Measurements from ENCODE around the gene KCNQ1. TPM values are rescaled to one million over a fixed set of nuclear protein-coding genes. Genes with fewer than 3 reads are reported as not detected.

The KCNQ1 gene
- total and polyA plus RNA-seq, 7 donors = 1.1 to 25.2 (median 3.8) TPM

DNA sequence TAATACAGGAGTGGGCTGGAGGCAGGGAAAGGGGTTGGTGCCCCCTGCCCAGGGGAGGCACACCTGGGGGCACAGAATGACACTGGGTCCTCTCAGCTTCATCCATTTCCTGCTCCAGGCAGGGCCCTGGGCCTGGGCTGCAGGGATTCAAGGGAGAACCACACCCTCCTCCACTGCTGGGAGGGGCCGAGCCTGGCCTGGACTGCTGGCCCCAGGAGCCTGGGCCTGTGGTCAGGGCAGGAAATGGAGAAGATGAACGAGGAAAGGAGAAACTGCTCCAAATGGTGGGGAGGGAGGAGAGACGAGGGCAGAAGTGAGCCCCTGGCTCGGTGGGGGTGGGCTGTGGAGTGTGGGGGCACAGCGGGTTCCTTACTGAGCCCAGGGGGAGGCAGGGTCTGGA is 293.1 kb downstream of the KCNQ1 start:
- WGBS, 2 donors = 46 to 63% methylated on average over 5 of the region's 5 CpGs
- H3K4me1 ChIP-seq = peaks cover 0 to 15% (median 0%) of the 10 kb centered on the region in 4 donors
- no peak overlapping the region for H3K27ac ChIP-seq
- intact Hi-C loops (cut with DNase I) = no loop called here
- H3K9me3 ChIP-seq = no peaks in the 10 kb centered on the region
- no peaks in the 10 kb centered on the region for H3K27me3 ChIP-seq
- no peak overlapping the region for H3K4me3 ChIP-seq
- H3K36me3 ChIP-seq = no peaks in the 10 kb centered on the region
- TF ChIP-seq EP300 (IDR thresholded peaks at IDR 0.05) = no peak
- no peak for TF ChIP-seq POLR2AphosphoS5 (IDR thresholded peaks at IDR 0.05)
- TF ChIP-seq POLR2A (IDR thresholded peaks at IDR 0.05) = no peak
- no peak for TF ChIP-seq CTCF (IDR thresholded peaks at IDR 0.05)
- DNase-seq = no peak

- 91% methylated on average over 14 of the region's 14 CpGs for WGBS, 2 donors
- Histone ChIP-seq H3K36me3 (no peaks in the 10 kb centered on the region), H3K27me3 (no peaks in the 10 kb centered on the region), H3K4me1 (peaks cover 0 to 15% (median 0%) of the 10 kb centered on the region in 4 donors), H3K4me3 (no peak overlapping the region), H3K27ac (no peak overlapping the region), H3K9me3 (no peaks in the 10 kb centered on the region)
- TF ChIP-seq CTCF (IDR thresholded peaks at IDR 0.05) (no peak), POLR2A (IDR thresholded peaks at IDR 0.05) (no peak), EP300 (IDR thresholded peaks at IDR 0.05) (no peak)
- no peak for DNase-seq
- intact Hi-C loops (cut with DNase I) = no loop called here
Measured at GRCh38 chr11:2738551-2739431, 294.0 kb downstream of the KCNQ1 start.

- intact Hi-C loops (cut with DNase I) = no loop called here
- H3K4me1 ChIP-seq = peaks cover 0 to 15% (median 0%) of the 10 kb centered on the region in 4 donors
- H3K9me3 ChIP-seq = no peaks in the 10 kb centered on the region
- TF ChIP-seq POLR2A (IDR thresholded peaks at IDR 0.05) (no peak), EP300 (IDR thresholded peaks at IDR 0.05) (no peak), CTCF (IDR thresholded peaks at IDR 0.05) (no peak), POLR2AphosphoS5 (IDR thresholded peaks at IDR 0.05) (no peak)
- no peaks in the 10 kb centered on the region for H3K36me3 ChIP-seq
- WGBS, 2 donors = 79 to 89% methylated on average over 18 of the region's 18 CpGs
- no peaks in the 10 kb centered on the region for H3K27me3 ChIP-seq
- no peak overlapping the region for H3K4me3 ChIP-seq
- DNase-seq = no peak
- H3K27ac ChIP-seq = no peak overlapping the region
Measured at GRCh38 chr11:2739531-2740274, 294.9 kb downstream of the KCNQ1 start.

- H3K27me3 ChIP-seq = no peaks in the 10 kb centered on the region
- H3K4me3 ChIP-seq = no peak overlapping the region
- H3K36me3 ChIP-seq = no peaks in the 10 kb centered on the region
- WGBS, 2 donors = 61 to 76% methylated on average over 17 of the region's 17 CpGs
- intact Hi-C loops (cut with DNase I) = no loop called here
- TF ChIP-seq EP300 (IDR thresholded peaks at IDR 0.05) (no peak), POLR2AphosphoS5 (IDR thresholded peaks at IDR 0.05) (no peak), CTCF (IDR thresholded peaks at IDR 0.05) (no peak), POLR2A (IDR thresholded peaks at IDR 0.05) (no peak)
- no peaks in the 10 kb centered on the region for H3K9me3 ChIP-seq
- no peak for DNase-seq
- no peak overlapping the region for H3K27ac ChIP-seq
- peaks cover 0 to 15% (median 0%) of the 10 kb centered on the region in 4 donors for H3K4me1 ChIP-seq
Measured at GRCh38 chr11:2740275-2740940, 295.6 kb downstream of the KCNQ1 start.

Measured in sigmoid colon (tissue), 7 donors.